PC-3 (cell line): Measurements from ENCODE around the gene ATXN7L1. TPM values are rescaled to one million over a fixed set of nuclear protein-coding genes. Genes with fewer than 3 reads are reported as not detected.
"Not testable (repeated sequence)": the region's sequence is repeated elsewhere in the genome, so short reads cannot be mapped to it uniquely, and the experiment has no call there.

Source experiments
- ATAC-seq: fragments of 200-7000 bp; cut with Tn5 transposase; 2 replicates; pipeline ENCODE4 v1.9.1; 2020; ENCODE audit warnings: mild to moderate bottlenecking, moderate library complexity
- BruUV-seq: library from RNA; stranded (reverse); fragments of 400-500 nt; replicated peaks from 2 replicates; lab custom pipeline; 2021; lab: Mats Ljungman, UMichigan
- CTCF ChIA-PET: fragments of 300-600 bp; sonication (Branson Sonifier 250); formaldehyde crosslinking; loops from one replicate; lab custom pipeline; 2022; ENCODE audit warnings: antibody characterized with exemption; lab: Charles Lee
- POLR2A ChIA-PET: fragments of 300-600 bp; sonication (Branson Sonifier 250); formaldehyde crosslinking; loops from one replicate; lab custom pipeline; 2022; ENCODE audit warnings: antibody characterized with exemption; ENCODE audit not compliant: unreplicated experiment; lab: Charles Lee
- DNase-seq: peaks from one replicate; pipeline ENCODE4 v3.0.0-alpha.2; 2015
- H2AFZ ChIP-seq: fragments of 300-600 bp; sonication (generic); 2 replicates; pipeline ENCODE4 v1.6.0; 2016; ENCODE audit warnings: antibody characterized with exemption, low read length
- H3F3A ChIP-seq: fragments of 300-600 bp; sonication (generic); one replicate; pipeline ENCODE4 v1.6.0; 2017; ENCODE audit warnings: antibody characterized with exemption, low read length, control low read depth, mild to moderate bottlenecking; ENCODE audit not compliant: unreplicated experiment
- H3K27ac ChIP-seq: fragments of 300-600 bp; sonication (generic); 2 replicates; pipeline ENCODE4 v1.5.1; 2016; ENCODE audit warnings: mild to moderate bottlenecking, low read length
- H3K27me3 ChIP-seq: fragments of 300-600 bp; sonication (generic); 2 replicates; pipeline ENCODE4 v1.6.1; 2016; ENCODE audit warnings: low read length, mixed read lengths
- H3K36me3 ChIP-seq: fragments of 300-600 bp; sonication (generic); 2 replicates; pipeline ENCODE4 v1.6.1; 2016; ENCODE audit warnings: low read depth, mixed run types, low read length, mixed read lengths
- H3K4me1 ChIP-seq: fragments of 300-600 bp; sonication (generic); 2 replicates; pipeline ENCODE4 v1.5.1; 2016; ENCODE audit warnings: low read length; ENCODE audit not compliant: insufficient read depth
- H3K4me2 ChIP-seq: fragments of 300-600 bp; sonication (generic); 2 replicates; pipeline ENCODE4 v1.6.0; 2016; ENCODE audit warnings: low read length
- H3K4me3 ChIP-seq: fragments of 300-600 bp; sonication (generic); 2 replicates; pipeline ENCODE4 v1.5.1; 2016; ENCODE audit warnings: mild to moderate bottlenecking, low read length, mixed read lengths
- H3K79me2 ChIP-seq: fragments of 300-600 bp; sonication (generic); 2 replicates; pipeline ENCODE4 v1.6.1; 2017; ENCODE audit warnings: low read length, mixed read lengths
- H3K9ac ChIP-seq: fragments of 300-600 bp; sonication (generic); 2 replicates; pipeline ENCODE4 v1.6.0; 2016; ENCODE audit warnings: mild to moderate bottlenecking, low read length
- H3K9me2 ChIP-seq: fragments of 300-600 bp; sonication (generic); replicated peaks from 2 replicates; pipeline ENCODE4 v1.6.1; 2016; ENCODE audit warnings: mixed run types, low read length, mixed read lengths
- H3K9me3 ChIP-seq: fragments of 300-600 bp; sonication (generic); 2 replicates; pipeline ENCODE4 v1.6.1; 2016; ENCODE audit warnings: low read length, mixed read lengths
- H4K20me1 ChIP-seq: fragments of 300-600 bp; sonication (generic); 2 replicates; pipeline ENCODE4 v1.6.1; 2016; ENCODE audit warnings: low read length, mixed read lengths
- EZH2 ChIP-seq: fragments of 300-600 bp; sonication (generic); IDR thresholded peaks from one replicate; pipeline ENCODE4 v1.6.1; 2017; ENCODE audit warnings: antibody characterized with exemption, mild to moderate bottlenecking, low read length; ENCODE audit not compliant: unreplicated experiment
- EZH2phosphoT487 ChIP-seq: fragments of 300-600 bp; sonication (generic); IDR thresholded peaks from 2 replicates; pipeline ENCODE4 v1.6.1; 2018; ENCODE audit warnings: mild to moderate bottlenecking, antibody characterized with exemption, low read length, borderline replicate concordance
- intact Hi-C: fragments of 100-400 bp; cut with micrococcal nuclease; formaldehyde crosslinking; loops from 2 replicates; pipeline ENCODE4 v1.9.0; 2023
- total RNA-seq: library from RNA; depleted of rRNA; stranded (reverse); fragments of >200 nt; gene quantifications from 2 replicates; pipeline ENCODE4 v1.2.3, GENCODE V29; 2014
- TF ChIP-seq, protein P1 (sequence below): fragments of 300-600 bp; sonication (generic); conservative IDR thresholded peaks from 2 replicates; pipeline ENCODE4 v1.5.1; 2017; ENCODE audit warnings: antibody characterized with exemption, low read depth, mild to moderate bottlenecking, low read length

Gene ATXN7L1
- total RNA-seq, 1 experiment from 2014 or later, result 16.0 TPM

DNA sequence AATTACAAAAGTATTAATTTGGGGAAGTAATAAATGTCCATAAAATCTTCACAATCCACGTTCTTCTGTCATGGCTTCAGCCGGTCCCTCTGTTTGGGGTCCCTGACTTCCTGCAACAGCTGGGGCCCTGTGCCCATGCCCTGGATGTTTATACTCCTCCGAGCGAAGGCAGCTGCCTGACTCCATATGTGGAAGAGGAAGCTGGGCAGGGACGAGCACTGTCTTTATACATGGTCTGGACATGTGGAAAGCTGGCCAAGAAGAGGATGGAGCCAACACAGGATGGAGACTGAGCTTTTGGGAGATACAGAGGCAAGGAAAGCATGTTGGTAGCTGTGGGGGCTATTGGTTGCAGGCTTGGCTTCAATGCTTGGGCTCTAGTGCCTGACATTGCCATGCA lies 178.6 kb downstream of the ATXN7L1 start:
- no peaks in the 10 kb centered on the region for H3K9me3 ChIP-seq
- H3K9ac ChIP-seq, result no peak overlapping the region
- no peaks in the 10 kb centered on the region for H3K9me2 ChIP-seq
- DNase-seq (no peak), ATAC-seq (no peak)
- H2AFZ ChIP-seq, result no peak overlapping the region
- H3K79me2 ChIP-seq, result no peaks in the 10 kb centered on the region
- no TSS peak for BruUV-seq
- TF ChIP-seq EZH2phosphoT487, result no peak
- TF ChIP-seq, protein P1, sequence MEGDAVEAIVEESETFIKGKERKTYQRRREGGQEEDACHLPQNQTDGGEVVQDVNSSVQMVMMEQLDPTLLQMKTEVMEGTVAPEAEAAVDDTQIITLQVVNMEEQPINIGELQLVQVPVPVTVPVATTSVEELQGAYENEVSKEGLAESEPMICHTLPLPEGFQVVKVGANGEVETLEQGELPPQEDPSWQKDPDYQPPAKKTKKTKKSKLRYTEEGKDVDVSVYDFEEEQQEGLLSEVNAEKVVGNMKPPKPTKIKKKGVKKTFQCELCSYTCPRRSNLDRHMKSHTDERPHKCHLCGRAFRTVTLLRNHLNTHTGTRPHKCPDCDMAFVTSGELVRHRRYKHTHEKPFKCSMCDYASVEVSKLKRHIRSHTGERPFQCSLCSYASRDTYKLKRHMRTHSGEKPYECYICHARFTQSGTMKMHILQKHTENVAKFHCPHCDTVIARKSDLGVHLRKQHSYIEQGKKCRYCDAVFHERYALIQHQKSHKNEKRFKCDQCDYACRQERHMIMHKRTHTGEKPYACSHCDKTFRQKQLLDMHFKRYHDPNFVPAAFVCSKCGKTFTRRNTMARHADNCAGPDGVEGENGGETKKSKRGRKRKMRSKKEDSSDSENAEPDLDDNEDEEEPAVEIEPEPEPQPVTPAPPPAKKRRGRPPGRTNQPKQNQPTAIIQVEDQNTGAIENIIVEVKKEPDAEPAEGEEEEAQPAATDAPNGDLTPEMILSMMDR, result no peak
- TF ChIP-seq EZH2, result no peak
- no peaks in the 10 kb centered on the region for H3K27me3 ChIP-seq
- no peaks in the 10 kb centered on the region for H3F3A ChIP-seq
- H3K4me2 ChIP-seq, result no peak overlapping the region
- intact Hi-C loops, result no loop called here
- H3K4me1 ChIP-seq, result no peaks in the 10 kb centered on the region
- ChIA-PET POLR2A (no interaction called here), CTCF (no interaction called here)
- no peak overlapping the region for H3K4me3 ChIP-seq
- no peak overlapping the region for H3K27ac ChIP-seq
- H4K20me1 ChIP-seq, result no peaks in the 10 kb centered on the region
- H3K36me3 ChIP-seq, result no peaks in the 10 kb centered on the region

DNA sequence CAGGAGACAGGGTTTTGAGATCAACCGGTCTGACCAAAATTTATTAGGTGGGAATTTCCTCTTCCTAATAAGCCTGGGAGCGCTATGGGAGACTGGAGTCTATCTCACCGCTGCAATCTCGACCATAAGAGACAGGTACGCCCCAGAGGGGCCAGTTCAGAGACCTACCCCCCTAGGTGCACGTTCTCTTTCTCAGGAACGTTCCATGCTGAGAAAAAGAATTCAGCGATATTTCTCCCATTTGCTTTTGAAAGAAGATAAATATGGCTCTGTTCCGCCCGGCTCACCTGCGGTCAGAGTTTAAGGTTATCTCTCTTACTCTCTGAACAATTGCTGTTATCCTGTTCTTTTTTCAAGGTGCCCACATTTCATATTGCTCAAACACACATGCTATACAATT lies 179.2 kb downstream of the ATXN7L1 start:
- H3K27ac ChIP-seq, H4K20me1 ChIP-seq, intact Hi-C loops, H3K4me2 ChIP-seq, H3K9me3 ChIP-seq, H3K4me1 ChIP-seq, ATAC-seq, H2AFZ ChIP-seq, H3K36me3 ChIP-seq, H3K27me3 ChIP-seq, H3K79me2 ChIP-seq, H3F3A ChIP-seq, H3K4me3 ChIP-seq, CTCF ChIA-PET, H3K9me2 ChIP-seq, BruUV-seq, H3K9ac ChIP-seq, DNase-seq, POLR2A ChIA-PET: not testable (repeated sequence)

DNA sequence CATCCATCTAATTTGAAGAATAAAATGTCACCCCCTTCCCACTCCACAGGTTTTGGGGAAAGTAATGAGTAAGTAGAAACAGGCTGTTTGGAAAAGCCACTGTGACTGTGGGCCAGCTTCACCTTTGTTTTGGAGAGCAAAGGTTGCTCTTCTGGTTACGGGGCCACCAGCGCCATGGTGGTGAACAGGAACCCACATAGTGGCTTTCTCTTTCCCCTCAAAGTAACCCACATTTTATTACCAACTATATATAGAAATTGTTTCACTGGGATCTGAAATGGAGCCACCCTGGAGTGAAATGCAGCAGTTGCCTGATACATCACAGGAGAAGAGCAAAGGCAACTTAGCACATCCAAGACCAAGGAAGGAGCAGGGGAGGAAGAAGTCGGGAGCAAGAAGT lies 182.8 kb downstream of the ATXN7L1 start:
- Histone ChIP-seq H3K9me2 (no peaks in the 10 kb centered on the region), H2AFZ (no peak overlapping the region), H3K27me3 (no peaks in the 10 kb centered on the region), H3K4me1 (peaks cover 11% of the 10 kb centered on the region), H3K9ac (no peak overlapping the region), H3K4me2 (no peak overlapping the region), H3K4me3 (no peak overlapping the region), H3K27ac (no peak overlapping the region), H3F3A (no peaks in the 10 kb centered on the region), H3K9me3 (no peaks in the 10 kb centered on the region), H3K79me2 (no peaks in the 10 kb centered on the region), H4K20me1 (no peaks in the 10 kb centered on the region), H3K36me3 (no peaks in the 10 kb centered on the region)
- TF ChIP-seq EZH2phosphoT487 (no peak), EZH2 (no peak)
- TF ChIP-seq, protein P1, result no peak
- POLR2A ChIA-PET, result no interaction called here
- intact Hi-C loops, result no loop called here
- no TSS peak for BruUV-seq
- CTCF ChIA-PET, result no interaction called here
- DNase-seq, result no peak
- ATAC-seq, result no peak
